K562 (cell line): ENCODE measurements around the gene BHLHE40. TPM values are rescaled to one million over a fixed set of nuclear protein-coding genes. Genes with fewer than 3 reads are reported as not detected.

Source experiments
- ATAC-seq: fragments of 200-7000 bp; cut with Tn5 transposase; 3 replicates; pipeline ENCODE4 v1.9.1; 2020; ENCODE audit warnings: moderate library complexity
- BruUV-seq: library from RNA; stranded (reverse); fragments of 400-500 nt; replicated peaks from 2 replicates; lab custom pipeline; 2021; lab: Mats Ljungman, UMichigan
- CTCF ChIA-PET: fragments of 300-600 bp; formaldehyde crosslinking; extraction: SDS; loops from one replicate; lab custom pipeline; 2021; ENCODE audit warnings: low intra/inter-chr PET ratio; lab: Yijun Ruan, JAX
- POLR2A ChIA-PET: fragments of 300-600, 350-650 bp; sonication (Branson Sonifier 250); formaldehyde crosslinking; extraction: SDS; loops from one replicate; lab custom pipeline; 2021; ENCODE audit warnings: antibody characterized with exemption, inconsistent platforms; lab: Yijun Ruan, JAX
- DNase-seq, 4 experiments: peaks; one replicate each; pipeline versions ENCODE4 v3.0.0 to v3.0.0-alpha.2; 2011 to 2018; ENCODE audit warnings: low spot score in 3 of 4, mixed read lengths in 3 of 4; ENCODE audit errors: extremely low read depth in 1 of 4
- FAIRE-seq: peaks from 2 replicates; lab custom pipeline; 2011; peaks lifted over from hg19 to GRCh38; lab: Jason Lieb, UNC
- H2AFZ ChIP-seq: 2 replicates; pipeline ENCODE4 v1.6.0; 2011; ENCODE audit warnings: low read depth, low read length, control low read depth, inconsistent platforms
- H3K27ac ChIP-seq: fragments of 200-600 bp; 3 replicates; pipeline ENCODE4 v1.8.0; 2011; ENCODE audit warnings: low read depth, mild to moderate bottlenecking, control low read depth, inconsistent platforms, low read length, moderate library complexity, mixed read lengths; ENCODE audit errors: extremely low read depth
- H3K27me3 ChIP-seq, 2 experiments: fragments of 300-600 bp in 1 of 2; 2 replicates in 1 of 2; 3 replicates in 1 of 2; pipeline versions ENCODE4 v1.6.0 to v1.8.0; 2011; ENCODE audit warnings: inconsistent platforms in 2 of 2, low read length in 2 of 2, mild to moderate bottlenecking in 1 of 2, mixed read lengths in 1 of 2, moderate library complexity in 1 of 2; ENCODE audit not compliant: control insufficient read depth in 2 of 2, insufficient read depth in 2 of 2
- H3K36me3 ChIP-seq: fragments of 300-600 bp; 3 replicates; pipeline ENCODE4 v1.8.0; 2011; ENCODE audit warnings: mild to moderate bottlenecking, low read length, inconsistent platforms; ENCODE audit not compliant: control insufficient read depth, insufficient read depth
- H3K4me1 ChIP-seq, 2 experiments: fragments of 200-600 bp in 1 of 2; replicated peaks in 1 of 2; 2 replicates in 1 of 2; 3 replicates in 1 of 2; pipeline versions ENCODE4 v1.5.1 to v1.8.0; 2011; ENCODE audit warnings: inconsistent platforms in 2 of 2, low read length in 2 of 2, mild to moderate bottlenecking in 1 of 2, mixed read lengths in 1 of 2, moderate library complexity in 1 of 2; ENCODE audit not compliant: control insufficient read depth in 2 of 2, insufficient read depth in 2 of 2
- H3K4me2 ChIP-seq: 2 replicates; pipeline ENCODE4 v1.6.1; 2011; ENCODE audit warnings: low read length, control low read depth, inconsistent platforms, mixed read lengths; ENCODE audit not compliant: insufficient read depth
- H3K4me3 ChIP-seq: fragments of 200-600 bp; sonication (generic), shearing (Covaris generic); 2 replicates; pipeline ENCODE4 v1.5.1; 2016; ENCODE audit warnings: control low read depth, inconsistent platforms
- H3K79me2 ChIP-seq: fragments of 200-600 bp; 3 replicates; pipeline ENCODE4 v1.8.0; 2011; ENCODE audit warnings: low read length, inconsistent platforms; ENCODE audit not compliant: control insufficient read depth, insufficient read depth
- H3K9ac ChIP-seq, 2 experiments: 2 replicates each; pipeline versions ENCODE4 v1.6.0 to v1.6.1; 2011; ENCODE audit warnings: low read depth in 2 of 2, low read length in 2 of 2, control low read depth in 1 of 2, inconsistent platforms in 1 of 2, mild to moderate bottlenecking in 1 of 2, mixed read lengths in 1 of 2; ENCODE audit not compliant: insufficient read depth in 1 of 2
- H3K9me1 ChIP-seq: one replicate; pipeline ENCODE4 v1.6.0; 2011; ENCODE audit warnings: inconsistent platforms, mild to moderate bottlenecking, low read length, moderate library complexity; ENCODE audit not compliant: control insufficient read depth, insufficient read depth
- H3K9me3 ChIP-seq: replicated peaks from 2 replicates; pipeline ENCODE4 v1.5.1; 2011; ENCODE audit warnings: low read depth, low read length, inconsistent platforms; ENCODE audit not compliant: control insufficient read depth, insufficient read depth
- H4K20me1 ChIP-seq: replicated peaks from 2 replicates; pipeline ENCODE4 v1.6.1; 2011; ENCODE audit warnings: low read length, inconsistent platforms, mixed read lengths; ENCODE audit not compliant: control insufficient read depth, insufficient read depth
- ARHGAP35 ChIP-seq: fragments of 450-650 bp; IDR thresholded peaks from 2 replicates; pipeline ENCODE4 v1.6.1; 2018; ENCODE audit not compliant: partially characterized antibody
- FOXK1 ChIP-seq: sonication (generic); formaldehyde crosslinking; IDR thresholded peaks from 2 replicates; pipeline ENCODE4 v1.8.0; 2022; ENCODE audit warnings: missing genetic modification reagents, mild to moderate bottlenecking, borderline replicate concordance
- HDAC3 ChIP-seq: fragments of 450-650 bp; IDR thresholded peaks from 2 replicates; pipeline ENCODE4 v1.6.1; 2018; ENCODE audit warnings: borderline replicate concordance, mild to moderate bottlenecking, moderate library complexity; ENCODE audit not compliant: partially characterized antibody
- HMGN3 ChIP-seq: IDR thresholded peaks from 2 replicates; pipeline ENCODE4 v1.6.1; 2011; ENCODE audit warnings: borderline replicate concordance, low read depth, mild to moderate bottlenecking, mixed read lengths, low read length; ENCODE audit not compliant: insufficient read length; ENCODE audit errors: extremely low read depth
- MAFF ChIP-seq: IDR thresholded peaks from 2 replicates; pipeline ENCODE4 v1.6.1; 2012; ENCODE audit warnings: low read length, improper control_type of control experiment
- MED1 ChIP-seq: sonication (generic); formaldehyde crosslinking; IDR thresholded peaks from 2 replicates; pipeline ENCODE4 v1.8.1; 2023; ENCODE audit warnings: missing genetic modification reagents, borderline replicate concordance
- MTA1 ChIP-seq: fragments of 450-650 bp; IDR thresholded peaks from 2 replicates; pipeline ENCODE4 v1.6.1; 2017; ENCODE audit warnings: borderline replicate concordance
- SNIP1 ChIP-seq: fragments of 450-650 bp; IDR thresholded peaks from 2 replicates; pipeline ENCODE4 v1.7.1; 2017; ENCODE audit warnings: low read depth, mild to moderate bottlenecking
- STAT5A ChIP-seq: IDR thresholded peaks from 2 replicates; pipeline ENCODE4 v1.6.1; 2012; ENCODE audit warnings: low read length, inconsistent platforms, borderline replicate concordance
- TEAD4 ChIP-seq, 2 experiments: sonication (generic) in 1 of 2; formaldehyde crosslinking in 1 of 2; IDR thresholded peaks; 2 replicates each; pipeline versions ENCODE4 v1.6.1 to v1.8.0; 2012 to 2022; ENCODE audit warnings: borderline replicate concordance in 1 of 2, inconsistent platforms in 1 of 2, low read length in 1 of 2, mild to moderate bottlenecking in 1 of 2, missing genetic modification reagents in 1 of 2
- TOE1 ChIP-seq, 2 experiments: fragments of 450-650 bp in 1 of 2; sonication (generic) in 1 of 2; formaldehyde crosslinking in 1 of 2; IDR thresholded peaks; 2 replicates each; pipeline versions ENCODE4 v1.7.1 to v1.8.0; 2016 to 2022; ENCODE audit warnings: borderline replicate concordance in 2 of 2, mild to moderate bottlenecking in 2 of 2, antibody characterized with exemption in 1 of 2, inconsistent platforms in 1 of 2, low read depth in 1 of 2, missing genetic modification reagents in 1 of 2, moderate library complexity in 1 of 2
- ZNF282 ChIP-seq: sonication (generic); formaldehyde crosslinking; IDR thresholded peaks from 2 replicates; pipeline ENCODE4 v1.8.1; 2023; ENCODE audit warnings: missing genetic modification reagents
- ZNF57 ChIP-seq: fragments of 450-650 bp; formaldehyde crosslinking; IDR thresholded peaks from 2 replicates; pipeline ENCODE4 v1.4.0; 2020; ENCODE audit warnings: mild to moderate bottlenecking, moderate library complexity
- WGBS: fragments of 100-300 bp; shearing (Covaris generic); methylation state at CpG from one replicate; pipeline ENCODE4 v1.1.6; 2016; ENCODE audit warnings: low coverage, mixed read lengths; ENCODE audit not compliant: insufficient coverage; ENCODE audit errors: missing lambda C conversion rate; 5-methylcytosine and 5-hydroxymethylcytosine counted together
- in situ Hi-C: fragments of 300-500 bp; cut with MboI; formaldehyde crosslinking; loops from 4 replicates; pipeline ENCODE4 v1.15.0; 2018; ENCODE audit warnings: inconsistent platforms, mixed read lengths
- intact Hi-C: fragments of 100-400 bp; cut with micrococcal nuclease; formaldehyde crosslinking; loops from 2 replicates; pipeline ENCODE4 v1.14.2; 2022
- polyA plus RNA-seq, 8 experiments: library from polyadenylated mRNA; depleted of rRNA in 4 of 8; stranded (reverse) in 5 of 8; unstranded in 3 of 8; fragments of >200 nt; fragmentation: Nextera tagmentation in 2 of 8; fragmentation: Illumina TruSeq in 1 of 8; extraction: Ambion mirVana in 2 of 8; extraction: Trizol in 1 of 8; gene quantifications; 2 replicates each; pipeline versions ENCODE4 v1.2.1 to v1.2.3, GENCODE V29; 2011 to 2014; ENCODE audit warnings: inconsistent platforms in 1 of 8, missing spikeins in 1 of 8
- total RNA-seq, 7 experiments: library from RNA; depleted of rRNA in 6 of 7; stranded (reverse); fragments of >200 nt in 6 of 7; fragmentation: Illumina TruSeq in 2 of 7; extraction: Trizol in 2 of 7; gene quantifications; 2 replicates each; pipeline versions ENCODE4 v1.2.1 to v1.2.3, GENCODE V29; 2011 to 2021; ENCODE audit warnings: low replicate concordance in 1 of 7
- TF ChIP-seq, protein P1 (sequence below): fragments of 250-450 bp; sonication (Bioruptor Pico); IDR thresholded peaks from 2 replicates; pipeline ENCODE4 v1.5.0; 2021; ENCODE audit warnings: mild to moderate bottlenecking, moderate library complexity
- TF ChIP-seq, protein P2 (sequence below): sonication (generic); formaldehyde crosslinking; IDR thresholded peaks from 2 replicates; pipeline ENCODE4 v1.8.0; 2022; ENCODE audit warnings: mild to moderate bottlenecking, missing genetic modification reagents
- TF ChIP-seq, protein P3 (sequence below): IDR thresholded peaks from 2 replicates; pipeline ENCODE4 v1.6.1; 2016; ENCODE audit warnings: missing genetic modification characterization, missing compliant biosample characterization

BHLHE40 gene
- total and polyA plus RNA-seq, 9 of the 15 experiments (the other 6 are each of a cell fraction or from before 2014, with no cell fraction given) = 12.0 to 83.9 (median 31.4) TPM

DNA sequence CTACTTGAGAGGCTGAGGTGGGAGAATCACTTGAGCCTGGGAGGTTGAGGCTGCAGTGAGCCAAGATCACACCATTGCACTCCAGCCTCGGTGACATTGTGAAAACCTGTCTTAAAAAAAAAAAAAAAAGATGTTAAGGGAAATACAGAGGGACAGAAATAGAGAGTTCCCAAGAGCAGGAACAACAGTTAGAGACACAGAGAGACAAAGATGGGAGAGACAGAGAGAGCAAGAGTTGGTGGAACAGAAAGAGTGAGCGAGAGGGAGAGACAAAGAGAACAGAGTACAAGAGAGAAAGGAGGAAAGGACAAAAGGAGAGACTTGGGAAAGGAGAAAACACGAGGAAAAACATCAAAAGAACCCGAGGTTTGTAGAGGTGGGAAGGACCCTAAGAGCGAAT lies 35.8 kb downstream of the BHLHE40 start:
- H3K79me2 ChIP-seq = no peaks in the 10 kb centered on the region
- no peak overlapping the region for H3K9ac ChIP-seq
- 67% methylated on average over 5 of the region's 5 CpGs for WGBS
- H3K4me1 ChIP-seq = peaks cover 84 to 92% of the 10 kb centered on the region in 2 experiments
- H3K27ac ChIP-seq = no peak overlapping the region
- DNase-seq = no peak
- intact Hi-C loops (no loop called here), in situ Hi-C loops (loop anchor here (5.0 kb wide), 1 partner anchor 33 kb away; no protein-coding TSS in a partner anchor)
- H3K36me3 ChIP-seq = no peaks in the 10 kb centered on the region
- no peaks in the 10 kb centered on the region for H4K20me1 ChIP-seq
- no peaks in the 10 kb centered on the region; a peak in 1 of 5 replicates for H3K27me3 ChIP-seq
- no peak overlapping the region for H3K4me2 ChIP-seq
- ATAC-seq = no peak
- no peaks in the 10 kb centered on the region for H3K9me1 ChIP-seq
- no TSS peak for BruUV-seq
- FAIRE-seq = no peak
- H3K9me3 ChIP-seq = no peaks in the 10 kb centered on the region
- POLR2A ChIA-PET = interaction anchor here (1.2 to 1.5 kb wide), 2 partner anchors 15 to 23 kb away, joined by 7 read pairs; no protein-coding TSS in a partner anchor
- CTCF ChIA-PET = no interaction called here
- no peak overlapping the region for H2AFZ ChIP-seq
- no peak overlapping the region for H3K4me3 ChIP-seq
- TF ChIP-seq TEAD4 (IDR thresholded peaks at IDR 0.05; ENCODE audit: low read length) (no peak), TEAD4 (CRISPR knock-in tag; IDR thresholded peaks at IDR 0.05; ENCODE audit: borderline replicate concordance) (no peak), MED1 (CRISPR knock-in tag) (no peak), HDAC3 (no peak), SNIP1 (peak; percentile 13; the same call in 1 of the 2 replicates), ARHGAP35 (peak; percentile 78), MTA1 (no peak), TOE1 (IDR thresholded peaks at IDR 0.05; ENCODE audit: borderline replicate concordance) (no peak), TOE1 (CRISPR knock-in tag; IDR thresholded peaks at IDR 0.05; ENCODE audit: borderline replicate concordance, low read depth) (no peak), ZNF282 (no peak), STAT5A (no peak), HMGN3 (no peak), MAFF (no peak), ZNF57 (CRISPR knock-in tag) (no peak), FOXK1 (CRISPR knock-in tag) (no peak)
- TF ChIP-seq, protein P1, sequence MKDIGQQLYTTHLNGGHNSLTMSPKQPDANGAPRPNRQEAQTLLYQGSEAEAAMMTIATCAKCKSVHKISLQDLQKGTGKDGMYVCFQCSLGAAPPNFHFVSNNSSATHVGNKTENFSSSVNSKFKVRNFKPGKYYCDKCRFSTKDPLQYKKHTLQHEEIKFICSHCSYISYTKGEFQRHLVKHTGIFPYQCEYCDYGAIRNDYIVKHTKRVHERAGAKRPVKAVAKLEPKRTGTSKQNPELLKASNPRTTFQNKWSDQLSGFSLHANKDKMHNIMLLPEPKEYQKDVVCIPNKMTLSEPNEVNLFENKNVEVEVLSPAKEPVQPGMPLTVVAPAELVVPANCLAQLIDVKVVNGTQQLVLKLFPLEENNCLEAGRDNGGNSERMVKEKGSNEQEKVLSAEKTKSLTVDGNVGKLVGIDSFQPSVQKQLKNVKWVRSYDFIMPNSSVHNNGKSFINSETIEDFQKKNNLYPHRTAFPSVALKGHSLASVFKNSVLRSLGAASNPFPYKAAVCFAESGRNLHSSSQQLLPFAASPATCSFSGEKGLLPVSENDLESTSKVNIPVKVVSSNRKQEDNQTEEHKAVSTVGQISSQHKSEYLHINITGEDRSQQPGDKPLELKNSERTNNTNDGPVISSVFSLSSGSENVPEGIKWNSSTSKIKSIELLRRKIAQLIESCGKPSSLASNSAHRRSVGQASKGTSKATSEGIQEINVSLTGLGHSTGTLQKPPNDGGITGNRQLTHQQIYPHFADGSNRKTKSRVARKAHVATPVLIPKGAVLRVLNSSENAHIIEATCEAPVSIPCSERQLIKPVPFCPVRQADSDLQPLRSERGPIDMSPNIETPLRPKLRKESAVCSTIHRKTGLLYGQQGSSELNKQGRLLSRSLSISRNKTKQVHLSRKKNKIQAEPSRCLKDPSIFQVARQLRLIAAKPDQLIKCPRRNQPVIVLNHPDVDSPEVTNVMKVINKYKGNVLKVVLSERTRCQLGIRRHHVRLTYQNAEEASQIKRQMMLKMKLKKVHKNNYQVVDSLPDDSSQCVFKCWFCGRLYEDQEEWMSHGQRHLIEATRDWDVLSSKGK (CRISPR knock-in tag) = no peak
- TF ChIP-seq, protein P2, sequence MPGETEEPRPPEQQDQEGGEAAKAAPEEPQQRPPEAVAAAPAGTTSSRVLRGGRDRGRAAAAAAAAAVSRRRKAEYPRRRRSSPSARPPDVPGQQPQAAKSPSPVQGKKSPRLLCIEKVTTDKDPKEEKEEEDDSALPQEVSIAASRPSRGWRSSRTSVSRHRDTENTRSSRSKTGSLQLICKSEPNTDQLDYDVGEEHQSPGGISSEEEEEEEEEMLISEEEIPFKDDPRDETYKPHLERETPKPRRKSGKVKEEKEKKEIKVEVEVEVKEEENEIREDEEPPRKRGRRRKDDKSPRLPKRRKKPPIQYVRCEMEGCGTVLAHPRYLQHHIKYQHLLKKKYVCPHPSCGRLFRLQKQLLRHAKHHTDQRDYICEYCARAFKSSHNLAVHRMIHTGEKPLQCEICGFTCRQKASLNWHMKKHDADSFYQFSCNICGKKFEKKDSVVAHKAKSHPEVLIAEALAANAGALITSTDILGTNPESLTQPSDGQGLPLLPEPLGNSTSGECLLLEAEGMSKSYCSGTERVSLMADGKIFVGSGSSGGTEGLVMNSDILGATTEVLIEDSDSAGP (CRISPR knock-in tag) = no peak
- TF ChIP-seq, protein P3, sequence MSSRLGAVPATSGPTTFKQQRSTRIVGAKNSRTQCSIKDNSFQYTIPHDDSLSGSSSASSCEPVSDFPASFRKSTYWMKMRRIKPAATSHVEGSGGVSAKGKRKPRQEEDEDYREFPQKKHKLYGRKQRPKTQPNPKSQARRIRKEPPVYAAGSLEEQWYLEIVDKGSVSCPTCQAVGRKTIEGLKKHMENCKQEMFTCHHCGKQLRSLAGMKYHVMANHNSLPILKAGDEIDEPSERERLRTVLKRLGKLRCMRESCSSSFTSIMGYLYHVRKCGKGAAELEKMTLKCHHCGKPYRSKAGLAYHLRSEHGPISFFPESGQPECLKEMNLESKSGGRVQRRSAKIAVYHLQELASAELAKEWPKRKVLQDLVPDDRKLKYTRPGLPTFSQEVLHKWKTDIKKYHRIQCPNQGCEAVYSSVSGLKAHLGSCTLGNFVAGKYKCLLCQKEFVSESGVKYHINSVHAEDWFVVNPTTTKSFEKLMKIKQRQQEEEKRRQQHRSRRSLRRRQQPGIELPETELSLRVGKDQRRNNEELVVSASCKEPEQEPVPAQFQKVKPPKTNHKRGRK (tag) = peak; percentile 85
